Mucosa of descending colon (tissue), 3 donors: ENCODE results near the gene HEPACAM. TPM values are rescaled to one million over a fixed set of nuclear protein-coding genes. Genes with fewer than 3 reads are reported as not detected.

Source experiments
- total RNA-seq, 3 donors: library from RNA; stranded (reverse); fragmentation: NEBNext Ultra II Directional in 2 of 3; extraction: Animal tissue kit (Norgen Biotek cat#: 25700) in 2 of 3; gene quantifications; one replicate each; pipeline versions ENCODE4 v1.2.1 to v1.2.4, GENCODE V29; 2021 to 2023
- donor health status: DM: no; HTN: no; CAD: no; lungs with moderate emphysema.
- donor health status: DM: no; HTN: no; CAD: no.
- donor health status: DM: no; HTN: yes; CAD: no.

The HEPACAM gene
- total RNA-seq, 3 donors from 2014 or later: 0.57 TPM; not detected in 2

Other genes starting within 250 kb of the HEPACAM start
- gene NRGN, start 196.1 kb downstream of the HEPACAM start, total RNA-seq: 1 to 10 TPM; 1.7 to 5.3 (median 2.0) TPM
- 100 to 1,000 TPM in 2 of 3 donors, 10 to 100 TPM in 1; 78.6 to 268 (median 126) TPM for gene VSIG2, start 183.8 kb downstream of the HEPACAM start, total RNA-seq
- gene ESAM, start 173.8 kb downstream of the HEPACAM start, total RNA-seq: 10 to 100 TPM in 1 of 3 donors, 1 to 10 TPM in 2; 7.7 to 11.5 (median 8.4) TPM
- gene MSANTD2, start 135.6 kb downstream of the HEPACAM start, total RNA-seq: 10 to 100 TPM in 1 of 3 donors, 1 to 10 TPM in 2; 7.2 to 13.6 (median 8.4) TPM
- gene ROBO3, start 70.6 kb downstream of the HEPACAM start, total RNA-seq: 10 to 100 TPM in 1 of 3 donors, 1 to 10 TPM in 2; 4.0 to 10.3 (median 8.5) TPM
- gene ROBO4, start 38.2 kb downstream of the HEPACAM start, total RNA-seq: 1 to 10 TPM; 4.8 to 8.4 (median 7.9) TPM
- gene HEPN1, start 16.8 kb downstream of the HEPACAM start, total RNA-seq: not detected
- 1 to 10 TPM in 2 of 3 donors, under 1 TPM in 1; 0.73 to 1.8 (median 1.6) TPM for gene CCDC15, start 18.2 kb upstream of the HEPACAM start, total RNA-seq
- gene SLC37A2, start 127.3 kb upstream of the HEPACAM start, total RNA-seq: 10 to 100 TPM in 1 of 3 donors, 1 to 10 TPM in 2; 4.3 to 10.5 (median 6.2) TPM
- 10 to 100 TPM; 12.5 to 16.9 (median 16.1) TPM for gene TMEM218, start 175.6 kb upstream of the HEPACAM start, total RNA-seq
- gene PKNOX2, start 228.7 kb upstream of the HEPACAM start, total RNA-seq: 1 to 10 TPM; 1.5 to 4.0 (median 1.9) TPM